GM18502 (cell line): ENCODE results near the gene SRP9.

ENCODE experiments used
- ATAC-seq: cut with Tn5 transposase; IDR thresholded peaks from one replicate; pipeline ENCODE4 v1.9.1; 2021; ENCODE audit warnings: mild to moderate bottlenecking; ENCODE audit not compliant: unreplicated experiment, poor library complexity

The SRP9 gene, protein sequence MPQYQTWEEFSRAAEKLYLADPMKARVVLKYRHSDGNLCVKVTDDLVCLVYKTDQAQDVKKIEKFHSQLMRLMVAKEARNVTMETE

DNA sequence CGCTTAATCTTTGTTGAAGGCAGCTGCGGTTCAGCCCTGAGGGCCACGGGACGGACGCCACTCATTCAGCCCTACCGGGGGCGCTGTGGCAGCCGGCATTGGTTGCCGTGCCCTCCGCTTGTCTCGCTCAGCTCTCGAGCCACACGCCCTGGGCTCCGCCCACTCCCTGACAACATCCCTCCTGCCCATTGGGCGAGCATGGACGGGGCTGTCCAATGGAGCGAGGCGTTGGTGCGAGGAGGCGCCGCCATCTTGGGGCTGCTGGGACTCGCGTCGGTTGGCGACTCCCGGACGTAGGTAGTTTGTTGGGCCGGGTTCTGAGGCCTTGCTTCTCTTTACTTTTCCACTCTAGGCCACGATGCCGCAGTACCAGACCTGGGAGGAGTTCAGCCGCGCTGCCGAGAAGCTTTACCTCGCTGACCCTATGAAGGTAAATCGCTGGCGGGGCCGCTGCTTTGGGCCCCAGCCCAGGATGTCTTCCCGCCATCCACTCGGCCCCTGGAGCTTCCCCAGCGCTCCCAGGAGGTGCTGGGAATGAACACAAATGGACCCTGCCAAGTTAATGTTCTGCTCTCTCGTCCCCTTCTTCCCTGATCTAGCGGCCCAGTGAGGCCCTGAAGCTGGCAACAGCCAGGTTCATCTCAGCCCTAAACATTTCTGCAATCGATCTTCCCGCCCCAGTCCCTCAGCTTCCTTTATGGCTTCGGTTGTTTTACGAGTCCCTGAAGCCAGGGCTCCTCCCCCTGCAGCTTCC lies at the start of gene SRP9:
SRP9 (plus strand) TSS at position 244 of the 754 bp plus-strand sequence; CDS start at position 359, 115 bp downstream.
- peak; percentile 99 for ATAC-seq

DNA sequence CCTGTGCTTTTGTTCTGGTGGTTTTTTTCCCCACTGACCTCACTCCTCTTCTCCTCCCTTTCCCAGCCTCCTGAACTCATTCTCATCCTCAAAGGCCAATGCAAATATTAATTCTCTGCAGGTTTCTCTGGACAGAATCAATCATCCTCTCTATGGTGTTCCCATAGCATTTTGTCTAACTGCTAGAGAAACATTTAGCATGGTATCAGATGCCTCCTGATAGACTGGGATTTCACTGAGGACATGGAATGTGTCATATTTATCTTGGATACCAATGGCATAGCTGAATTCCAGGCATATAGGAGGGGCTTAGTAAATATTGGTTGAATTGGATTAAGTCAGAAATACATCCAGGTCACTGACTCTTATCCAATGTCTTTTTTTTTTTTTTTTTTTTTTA lies 46.1 kb upstream of the SRP9 start:
- ATAC-seq = no peak

- no peak for ATAC-seq
Observed at GRCh38 chr1:225733254-225733653, 44.4 kb upstream of the SRP9 start.

DNA sequence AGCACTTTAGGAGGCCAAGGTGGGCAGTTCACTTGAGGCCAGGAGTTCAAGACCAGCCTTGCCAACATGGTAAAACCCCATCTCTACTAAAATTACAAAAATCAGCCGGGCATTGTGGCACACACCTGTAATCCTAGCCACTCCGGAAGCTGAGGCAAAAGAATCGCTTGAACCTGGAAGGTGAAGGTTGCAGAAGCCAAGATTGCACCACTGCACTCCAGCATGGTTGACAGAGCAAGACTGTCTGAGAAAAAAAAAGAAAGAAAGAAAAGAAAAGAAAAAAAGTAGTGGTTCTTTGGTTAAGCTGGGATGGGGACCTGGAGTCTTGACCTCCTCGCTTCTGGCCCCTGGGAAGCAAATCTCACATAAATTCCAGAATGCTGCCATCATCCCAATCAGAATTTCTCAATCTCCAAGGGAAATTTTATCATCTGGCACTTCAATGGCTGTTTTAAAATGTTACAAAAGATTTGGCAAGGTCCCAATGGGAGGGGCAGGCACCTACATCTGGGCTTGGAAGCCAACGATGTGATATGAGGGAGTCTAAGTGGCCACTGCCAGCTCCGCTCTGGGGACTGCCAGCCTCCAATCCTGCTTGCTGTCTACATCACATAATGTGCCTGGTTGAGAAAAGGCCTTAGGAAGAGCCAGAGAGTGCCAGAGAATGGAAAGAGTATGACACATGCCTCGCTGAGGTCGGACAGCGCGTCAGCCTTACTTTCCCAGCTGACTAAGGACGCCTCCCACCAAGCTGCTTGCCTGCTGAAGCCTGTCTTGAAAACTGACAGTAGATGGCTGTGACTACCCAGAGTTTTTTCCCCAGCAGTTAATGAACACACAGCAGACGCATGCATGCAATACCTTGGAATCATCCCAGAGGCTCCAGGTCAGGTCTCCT lies 42.1 kb upstream of the SRP9 start:
- no peak for ATAC-seq

- ATAC-seq = no peak
Observed at GRCh38 chr1:225736437-225737098, 41.1 kb upstream of the SRP9 start.

DNA sequence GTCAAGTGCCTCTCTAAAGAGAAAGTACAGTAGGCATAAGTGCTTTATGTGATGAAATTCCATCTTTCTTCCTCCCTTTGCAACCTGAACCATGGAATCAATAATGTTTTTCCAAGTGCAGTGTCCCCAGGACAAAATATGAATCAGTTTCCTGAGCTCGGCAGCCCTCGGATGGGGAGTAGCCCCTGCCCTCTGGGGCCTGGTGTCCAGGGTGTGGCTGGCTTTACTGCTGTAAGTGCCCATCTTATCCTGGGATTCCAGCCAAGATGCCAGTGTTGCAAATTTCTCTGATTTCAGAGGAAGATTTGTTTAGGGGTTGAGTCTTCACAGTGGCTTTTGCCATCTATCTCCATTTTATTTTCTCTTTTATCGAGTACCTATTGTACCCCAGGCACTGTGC lies 40.5 kb upstream of the SRP9 start:
- ATAC-seq = no peak

DNA sequence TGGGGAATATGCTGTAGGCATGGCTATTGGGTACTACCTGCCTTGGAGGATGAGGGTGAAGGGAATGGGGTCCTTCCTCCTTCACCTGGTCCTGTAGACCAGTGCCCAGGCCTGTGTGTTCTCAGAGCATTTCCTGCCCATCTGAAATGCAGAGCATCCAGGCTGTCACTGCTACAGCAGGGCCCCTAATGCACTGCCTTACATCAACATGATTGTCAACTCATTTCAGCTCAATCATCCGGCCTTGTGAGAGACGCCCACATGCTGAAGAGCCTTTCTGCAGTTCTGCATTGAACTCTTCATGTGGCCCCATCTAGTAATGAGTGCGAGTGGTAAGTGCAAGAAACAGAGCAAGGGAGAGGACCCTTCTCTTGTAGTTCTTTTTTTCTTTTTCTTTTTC lies 39.8 kb upstream of the SRP9 start:
- ATAC-seq = no peak

DNA sequence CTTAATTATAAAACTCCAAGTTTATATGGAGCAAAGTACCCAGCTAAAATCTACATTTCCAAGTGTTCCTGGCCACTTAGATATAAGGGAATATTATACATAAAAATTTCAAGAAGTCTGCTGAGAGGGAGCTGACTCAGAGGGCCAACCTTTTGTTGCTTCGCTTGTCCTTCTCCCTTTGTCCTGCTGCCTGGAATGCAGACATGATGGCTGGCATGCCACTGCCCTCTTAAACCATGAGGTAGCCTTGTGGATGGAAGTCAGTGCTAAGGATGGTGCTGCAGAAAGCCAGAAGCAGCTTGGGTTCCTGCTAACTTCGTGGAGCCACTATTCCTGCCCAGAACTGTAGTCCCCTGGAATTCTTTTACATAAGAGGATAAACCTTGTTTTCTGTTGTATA lies 38.9 kb upstream of the SRP9 start:
- ATAC-seq = no peak

GRCh38 chr1:225739542-225740107 lies 38.0 kb upstream of the SRP9 start:
- no peak for ATAC-seq

- no peak for ATAC-seq
Observed at GRCh38 chr1:225744745-225745144, 32.9 kb upstream of the SRP9 start.

DNA sequence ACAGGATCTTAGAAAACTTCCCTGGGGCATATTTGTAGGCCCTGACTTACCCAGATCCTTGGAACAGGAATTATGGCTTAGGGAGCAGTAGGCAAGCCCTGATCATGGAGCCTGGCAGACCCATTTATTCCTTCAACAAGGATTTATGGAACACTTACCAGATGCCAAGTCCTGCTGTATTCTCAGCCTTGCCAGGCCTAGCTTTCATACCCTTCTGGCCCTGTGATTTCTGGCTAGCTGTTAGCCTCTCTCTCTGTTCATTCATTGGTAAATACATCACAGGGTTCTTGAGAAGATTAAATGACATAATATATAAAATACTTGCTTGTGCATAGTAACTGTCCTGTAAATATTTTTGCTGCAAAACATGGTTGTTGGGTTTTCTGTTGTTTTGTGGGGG lies 32.4 kb upstream of the SRP9 start:
- no peak for ATAC-seq

DNA sequence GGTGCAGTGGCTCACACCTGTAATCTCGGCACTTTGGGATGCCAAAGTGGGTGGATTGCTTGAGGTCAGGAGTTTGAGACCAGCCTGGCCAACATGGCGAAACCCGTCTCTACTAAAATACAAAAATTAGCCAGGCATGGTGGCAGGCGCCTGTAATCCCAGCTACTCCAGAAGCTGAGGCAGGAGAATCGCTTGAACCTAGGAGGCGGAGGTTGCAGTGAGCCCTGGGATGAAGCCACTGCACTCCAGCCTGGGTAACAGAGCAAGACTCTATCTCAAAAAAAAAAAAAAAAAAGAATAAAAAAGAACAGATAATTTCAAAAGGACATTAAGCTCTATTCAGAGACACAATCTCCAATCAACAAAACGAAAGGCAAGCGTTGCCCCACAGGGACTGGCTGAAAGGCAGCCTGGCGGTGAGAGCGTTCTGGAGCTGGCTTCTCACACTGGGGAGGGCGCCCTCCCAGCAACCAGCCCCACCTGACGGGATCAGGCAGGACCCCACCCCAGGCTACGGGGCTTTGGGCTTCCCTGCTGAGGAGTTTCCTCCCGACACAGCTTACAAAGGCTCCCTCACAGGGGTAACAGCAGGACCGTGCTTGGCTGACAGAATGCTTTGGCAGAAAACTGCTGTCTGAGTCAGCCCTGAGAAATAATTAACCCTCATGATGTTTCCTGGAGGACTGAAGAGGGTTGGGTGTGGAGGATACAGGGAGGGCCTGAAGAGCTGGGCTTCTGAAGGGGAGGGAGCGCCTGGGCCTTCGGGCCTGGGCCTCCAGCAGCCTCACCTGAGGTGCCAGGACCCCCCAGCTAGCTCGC lies 31.1 kb upstream of the SRP9 start:
- ATAC-seq = no peak

- no peak for ATAC-seq
Observed at GRCh38 chr1:225747566-225747965, 30.1 kb upstream of the SRP9 start.

DNA sequence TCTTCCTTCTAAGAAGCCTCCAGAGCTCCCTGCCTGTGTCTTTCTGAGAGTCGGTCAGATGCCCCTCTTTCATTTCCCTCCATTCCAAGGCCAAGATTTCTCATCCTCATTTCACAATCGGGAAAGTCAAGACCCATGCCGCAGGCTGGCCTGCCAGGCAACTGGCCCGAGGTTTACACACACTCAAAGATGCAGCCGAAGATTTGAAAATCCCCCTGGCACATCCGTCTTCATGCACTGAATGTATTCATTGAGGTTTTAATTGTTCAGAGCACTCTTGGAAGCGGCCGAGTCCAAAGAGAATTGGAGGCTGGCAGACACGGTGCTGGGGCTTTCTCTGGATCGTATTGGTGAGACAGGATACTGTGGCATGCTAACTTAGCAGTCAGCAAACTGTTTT lies 29.1 kb upstream of the SRP9 start:
- ATAC-seq = no peak

DNA sequence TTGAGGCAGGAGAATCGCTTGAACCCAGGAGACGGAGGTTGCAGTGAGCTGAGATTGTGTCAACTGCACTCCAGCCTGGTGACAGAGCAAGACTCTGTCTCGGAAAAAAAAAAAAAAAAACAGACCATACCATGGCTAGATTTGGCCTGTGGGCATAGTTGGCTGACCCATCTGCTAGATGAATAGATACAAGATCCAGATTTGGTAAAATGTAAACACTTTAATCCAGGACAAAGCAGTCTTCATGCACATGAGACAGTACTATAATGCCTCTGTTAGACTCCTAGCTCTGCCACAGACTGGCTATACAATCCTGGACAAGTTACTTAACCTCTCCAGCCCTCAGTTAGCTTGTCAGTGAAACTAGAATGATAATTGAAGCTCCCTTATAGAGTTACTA lies 27.9 kb upstream of the SRP9 start:
- ATAC-seq = no peak

GRCh38 chr1:225750420-225750819 lies 27.2 kb upstream of the SRP9 start:
- ATAC-seq = no peak

- no peak for ATAC-seq
Observed at GRCh38 chr1:225750875-225751824, 26.5 kb upstream of the SRP9 start.

- ATAC-seq = no peak
Observed at GRCh38 chr1:225752245-225752644, 25.4 kb upstream of the SRP9 start.
